GM23248 (cell line): ENCODE results near the gene ZBTB7C. TPM values are rescaled to one million over a fixed set of nuclear protein-coding genes. Genes with fewer than 3 reads are reported as not detected.

Experiments
- DNase-seq: peaks from one replicate; pipeline ENCODE4 v3.0.0-alpha.2; 2015
- H2AFZ ChIP-seq: fragments of 200-600 bp; sonication (generic); 2 replicates; pipeline ENCODE4 v1.6.1; 2016; ENCODE audit warnings: antibody characterized with exemption
- H3F3A ChIP-seq: fragments of 200-600 bp; sonication (generic); 2 replicates; pipeline ENCODE4 v1.6.1; 2016; ENCODE audit warnings: mild to moderate bottlenecking, antibody characterized with exemption, mixed run types; ENCODE audit not compliant: insufficient read depth
- H3K27ac ChIP-seq: fragments of 200-600 bp; sonication (generic); 2 replicates; pipeline ENCODE4 v1.5.1; 2016; ENCODE audit warnings: mild to moderate bottlenecking
- H3K27me3 ChIP-seq: fragments of 200-600 bp; sonication (generic); replicated peaks from 2 replicates; pipeline ENCODE4 v1.6.1; 2016; ENCODE audit warnings: mild to moderate bottlenecking; ENCODE audit not compliant: insufficient read depth
- H3K36me3 ChIP-seq: fragments of 200-600 bp; sonication (generic); 2 replicates; pipeline ENCODE4 v1.6.1; 2016; ENCODE audit warnings: low read depth, mild to moderate bottlenecking
- H3K4me1 ChIP-seq: fragments of 200-600 bp; sonication (generic); 2 replicates; pipeline ENCODE4 v1.6.1; 2016; ENCODE audit warnings: mild to moderate bottlenecking; ENCODE audit not compliant: insufficient read depth
- H3K4me2 ChIP-seq: fragments of 200-600 bp; sonication (generic); one replicate; pipeline ENCODE4 v1.6.1; 2016; ENCODE audit warnings: mild to moderate bottlenecking; ENCODE audit not compliant: unreplicated experiment
- H3K4me3 ChIP-seq: fragments of 200-600 bp; sonication (generic); 2 replicates; pipeline ENCODE4 v1.5.1; 2016; ENCODE audit warnings: mild to moderate bottlenecking
- H3K79me2 ChIP-seq: fragments of 200-600 bp; sonication (generic); 2 replicates; pipeline ENCODE4 v1.6.1; 2016; ENCODE audit warnings: mild to moderate bottlenecking; ENCODE audit not compliant: insufficient read depth
- H3K9ac ChIP-seq: fragments of 200-600 bp; sonication (generic); 2 replicates; pipeline ENCODE4 v1.6.1; 2016; ENCODE audit warnings: mild to moderate bottlenecking
- H3K9me2 ChIP-seq: fragments of 200-600 bp; sonication (generic); 2 replicates; pipeline ENCODE4 v1.6.1; 2016; ENCODE audit warnings: mixed run types, mild to moderate bottlenecking, moderate library complexity; ENCODE audit not compliant: insufficient read depth
- H3K9me3 ChIP-seq: fragments of 200-600 bp; sonication (generic); one replicate; pipeline ENCODE4 v1.6.1; 2017; ENCODE audit warnings: low read depth
- H4K20me1 ChIP-seq: fragments of 200-600 bp; sonication (generic); 2 replicates; pipeline ENCODE4 v1.6.0; 2016; ENCODE audit not compliant: insufficient read depth
- EZH2 ChIP-seq: fragments of 200-600 bp; sonication (generic); IDR thresholded peaks from 2 replicates; pipeline ENCODE4 v1.6.1; 2018; ENCODE audit warnings: antibody characterized with exemption, mild to moderate bottlenecking; ENCODE audit not compliant: insufficient read depth, poor library complexity, severe bottlenecking
- EZH2phosphoT487 ChIP-seq: fragments of 200-600 bp; sonication (generic); IDR thresholded peaks from 2 replicates; pipeline ENCODE4 v1.6.1; 2018; ENCODE audit warnings: antibody characterized with exemption, moderate library complexity, mild to moderate bottlenecking, low read depth; ENCODE audit not compliant: insufficient read depth
- WGBS, 2 experiments: methylation state at CpG; one replicate each; pipeline ENCODE4 v1.1.6; 2015 to 2017; ENCODE audit warnings: low lambda C conversion rate in 2 of 2, low coverage in 1 of 2; ENCODE audit errors: missing lambda C conversion rate in 2 of 2; 5-methylcytosine and 5-hydroxymethylcytosine counted together
- in situ Hi-C: fragments of 300-500 bp; cut with MboI; formaldehyde crosslinking; loops from 2 replicates; pipeline ENCODE4 v1.15.0; 2020
- polyA plus RNA-seq: library from polyadenylated mRNA; unstranded; fragments of >200 nt; fragmentation: Nextera tagmentation; extraction: Ambion mirVana; gene quantifications from 2 replicates; pipeline ENCODE4 v1.2.1, GENCODE V29; 2016
- total RNA-seq: library from RNA; depleted of rRNA; stranded (reverse); fragments of >200 nt; shearing (Covaris generic); gene quantifications from 2 replicates; pipeline ENCODE4 v1.2.3, GENCODE V29; 2014

Gene ZBTB7C
- total and polyA plus RNA-seq, 2 experiments from 2014 or later = not detected

- in situ Hi-C loops = no loop called here
- H3K27ac ChIP-seq = no peak overlapping the region
Observed at GRCh38 chr18:48197819-48198218, 211.4 kb downstream of the ZBTB7C start.

GRCh38 chr18:48195787-48196186 is 213.4 kb downstream of the ZBTB7C start:
- H4K20me1 ChIP-seq = no peaks in the 10 kb centered on the region
- peaks cover 23% of the 10 kb centered on the region for H3K4me1 ChIP-seq
- DNase-seq = no peak
- H3K9ac ChIP-seq = no peak overlapping the region
- no peak overlapping the region for H3K27ac ChIP-seq
- H2AFZ ChIP-seq = no peak overlapping the region
- H3K36me3 ChIP-seq = no peaks in the 10 kb centered on the region
- 0 out of 2 replicates have a peak, but pooled peaks cover 6% of the 10 kb centered on the region for H3K27me3 ChIP-seq
- H3K4me3 ChIP-seq = no peak overlapping the region
- in situ Hi-C loops = no loop called here
- no peaks in the 10 kb centered on the region for H3K9me2 ChIP-seq
- H3K79me2 ChIP-seq = no peaks in the 10 kb centered on the region
- H3K4me2 ChIP-seq = peak overlapping the region; percentile 7
- H3K9me3 ChIP-seq = no peaks in the 10 kb centered on the region
- TF ChIP-seq EZH2 = no peak
- no peak for TF ChIP-seq EZH2phosphoT487
- H3F3A ChIP-seq = no peaks in the 10 kb centered on the region

More at GRCh38 chr18:48197819-48198218, 211.4 kb downstream of the ZBTB7C start:
- Histone ChIP-seq H3K4me3 (no peak overlapping the region), H3K36me3 (no peaks in the 10 kb centered on the region), H4K20me1 (no peaks in the 10 kb centered on the region), H3K27me3 (0 out of 2 replicates have a peak, but pooled peaks cover 6% of the 10 kb centered on the region), H3F3A (no peaks in the 10 kb centered on the region), H3K9me3 (no peaks in the 10 kb centered on the region), H3K9me2 (no peaks in the 10 kb centered on the region), H3K4me1 (peaks cover 23% of the 10 kb centered on the region), H3K4me2 (no peak overlapping the region), H3K79me2 (no peaks in the 10 kb centered on the region), H3K9ac (no peak overlapping the region), H2AFZ (no peak overlapping the region)
- peak; percentile 10 for DNase-seq
- 4 to 11% methylated on average over 2 of the region's 2 CpGs for WGBS, 2 experiments
- TF ChIP-seq EZH2phosphoT487 (no peak), EZH2 (no peak)

- peaks cover 23% of the 10 kb centered on the region for H3K4me1 ChIP-seq
- no peak overlapping the region for H3K27ac ChIP-seq
- H3K36me3 ChIP-seq = no peaks in the 10 kb centered on the region
- no peak for TF ChIP-seq EZH2
- no peak for TF ChIP-seq EZH2phosphoT487
- no peaks in the 10 kb centered on the region for H3K9me2 ChIP-seq
- H2AFZ ChIP-seq = no peak overlapping the region
- H3K9ac ChIP-seq = no peak overlapping the region
- 0 out of 2 replicates have a peak, but pooled peaks cover 5% of the 10 kb centered on the region for H3K27me3 ChIP-seq
- no peaks in the 10 kb centered on the region for H3K79me2 ChIP-seq
- no peak overlapping the region for H3K4me3 ChIP-seq
- peak overlapping the region; percentile 4 for H3K4me2 ChIP-seq
- H4K20me1 ChIP-seq = no peaks in the 10 kb centered on the region
- H3K9me3 ChIP-seq = no peaks in the 10 kb centered on the region
- peak; percentile 59 for DNase-seq
- in situ Hi-C loops = no loop called here
- no peaks in the 10 kb centered on the region for H3F3A ChIP-seq
- 21 to 29% methylated on average over 4 of the region's 4 CpGs for WGBS, 2 experiments
Observed at GRCh38 chr18:48194591-48195181, 214.5 kb downstream of the ZBTB7C start.

- no peaks in the 10 kb centered on the region for H3K36me3 ChIP-seq
- no peaks in the 10 kb centered on the region for H3K9me3 ChIP-seq
- WGBS, 2 experiments = 64 to 69% methylated on average over 9 of the region's 9 CpGs
Observed at GRCh38 chr18:48193521-48194492, 215.4 kb downstream of the ZBTB7C start.

More at GRCh38 chr18:48193521-48194492, 215.4 kb downstream of the ZBTB7C start:
- no peaks in the 10 kb centered on the region for H4K20me1 ChIP-seq
- H3K27ac ChIP-seq = no peak overlapping the region
- no peak overlapping the region for H2AFZ ChIP-seq
- H3K4me2 ChIP-seq = no peak overlapping the region
- peak; percentile 26 for DNase-seq
- in situ Hi-C loops = no loop called here
- no peaks in the 10 kb centered on the region for H3K9me2 ChIP-seq
- H3K9ac ChIP-seq = no peak overlapping the region
- no peaks in the 10 kb centered on the region; the same call in 1 of the 2 replicates for H3K27me3 ChIP-seq
- H3K79me2 ChIP-seq = no peaks in the 10 kb centered on the region
- no peaks in the 10 kb centered on the region for H3F3A ChIP-seq
- peaks cover 23% of the 10 kb centered on the region for H3K4me1 ChIP-seq
- no peak for TF ChIP-seq EZH2phosphoT487
- no peak for TF ChIP-seq EZH2
- no peak overlapping the region for H3K4me3 ChIP-seq
